Mucosa of rectum (tissue), 2 donors: Measurements from ENCODE around the gene IL1A.

Experiments used
- H3K27ac ChIP-seq, 2 donors: one replicate each; pipeline ENCODE4 v1.7.0; 2013; ENCODE audit warnings: inconsistent platforms in 2 of 2, low read depth in 2 of 2, low read length in 2 of 2
- H3K27me3 ChIP-seq, 2 donors: one replicate each; pipeline ENCODE4 v1.7.0; 2013; ENCODE audit warnings: low read length in 2 of 2; ENCODE audit not compliant: control insufficient read depth in 2 of 2, insufficient read depth in 2 of 2
- H3K36me3 ChIP-seq, 2 donors: one replicate each; pipeline ENCODE4 v1.7.0; 2013; ENCODE audit warnings: low read length in 2 of 2; ENCODE audit not compliant: control insufficient read depth in 2 of 2, insufficient read depth in 2 of 2
- H3K4me1 ChIP-seq, 2 donors: one replicate each; pipeline ENCODE4 v1.7.0; 2013; ENCODE audit warnings: low read length in 2 of 2, mild to moderate bottlenecking in 1 of 2; ENCODE audit not compliant: control insufficient read depth in 2 of 2, insufficient read depth in 2 of 2
- H3K4me3 ChIP-seq, 2 donors: one replicate each; pipeline ENCODE4 v1.7.0; 2013; ENCODE audit warnings: low read length in 2 of 2
- H3K9ac ChIP-seq, 2 donors: one replicate each; pipeline ENCODE4 v1.7.0; 2013; ENCODE audit warnings: low read length in 2 of 2, low read depth in 1 of 2, mild to moderate bottlenecking in 1 of 2
- H3K9me3 ChIP-seq, 2 donors: one replicate each; pipeline ENCODE4 v1.7.0; 2013; ENCODE audit warnings: low read length in 2 of 2; ENCODE audit not compliant: control insufficient read depth in 2 of 2
- donor health status: healthy.
- donor health status: Normal muscosa, but diverticular disease.

IL1A gene

DNA sequence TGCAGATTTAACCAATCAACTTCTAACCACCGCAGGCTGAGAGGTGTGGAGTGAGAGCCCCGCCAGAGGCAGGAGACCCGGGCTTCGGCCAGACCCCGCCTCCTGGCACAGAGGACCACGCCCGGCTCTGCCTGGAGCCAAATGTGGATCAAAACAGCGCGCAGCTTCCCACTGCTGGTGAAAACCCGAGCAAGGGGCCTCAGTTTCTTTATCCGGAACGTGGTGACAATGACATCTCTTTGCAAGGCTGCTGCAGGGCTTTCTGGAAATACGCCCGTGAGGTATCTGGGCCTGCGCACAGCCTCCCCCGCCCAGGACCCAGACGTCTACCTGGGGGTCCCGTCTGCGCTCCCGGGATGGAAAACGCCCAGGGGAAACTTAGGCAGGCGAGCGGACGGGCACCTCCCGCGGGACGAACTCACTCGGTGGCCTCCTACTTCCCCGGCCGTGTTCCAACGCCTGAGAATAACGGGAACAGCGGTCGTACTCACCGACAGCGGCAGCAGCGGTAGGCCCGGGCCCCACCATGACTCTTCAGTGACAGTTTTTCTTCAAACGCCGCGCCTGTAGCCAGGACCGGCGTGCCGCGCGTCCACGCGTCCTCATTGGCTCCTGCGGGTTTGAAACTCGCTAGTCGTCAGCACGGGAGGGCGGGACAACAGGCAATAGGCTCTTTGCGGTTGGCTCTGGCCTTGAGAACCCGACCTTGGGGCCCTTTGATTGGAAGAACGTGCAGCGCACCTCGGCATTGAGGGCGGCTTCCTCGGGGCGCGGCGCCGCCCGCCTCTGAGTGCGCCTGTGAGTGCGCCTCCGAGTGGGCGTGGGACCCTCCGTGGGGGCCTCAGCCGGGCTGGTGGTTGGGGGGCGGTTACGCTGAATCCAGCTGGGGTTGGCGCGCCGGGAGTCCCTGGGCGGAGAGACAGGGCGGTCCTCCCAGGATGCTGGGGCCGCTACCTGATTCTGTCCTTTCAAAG lies 19.9 kb downstream of the IL1A start, which contains the start of gene CKAP2L:
CKAP2L (minus strand) TSS at position 539 of the 974 bp plus-strand sequence; CDS start at position 528, 11 bp downstream.
- H3K4me1 ChIP-seq = peaks cover 6 to 8% of the 10 kb centered on the region in 2 donors
- H3K36me3 ChIP-seq = no peaks in the 10 kb centered on the region
- H3K9me3 ChIP-seq = no peaks in the 10 kb centered on the region
- peak within 1 kb of the TSS; percentile 66 to 69 for H3K9ac ChIP-seq
- H3K27ac ChIP-seq = peak within 1 kb of the TSS; percentile 39 to 46
- H3K4me3 ChIP-seq = peak within 1 kb of the TSS; percentile 84 to 87
- H3K27me3 ChIP-seq = no peaks in the 10 kb centered on the region

DNA sequence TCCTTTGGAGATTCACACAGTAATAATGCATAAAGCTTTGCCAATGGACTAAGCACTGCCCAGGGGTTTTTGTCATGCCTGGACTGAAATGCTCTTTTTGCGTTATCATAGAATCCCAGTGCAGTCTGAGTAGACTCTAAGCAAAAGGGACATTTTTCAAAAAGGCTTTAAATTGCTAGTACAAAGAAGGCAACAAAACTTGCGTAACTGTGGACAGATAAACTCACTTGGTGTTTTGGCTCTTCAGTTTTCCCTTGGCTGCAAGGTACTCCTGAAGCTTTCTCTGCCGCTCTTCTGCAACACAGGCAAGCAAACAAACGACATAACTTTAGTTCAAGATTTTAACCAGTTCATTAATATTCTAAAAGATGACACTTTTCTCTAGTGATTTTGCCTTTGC lies 22.0 kb downstream of the IL1A start:
- H3K27me3 ChIP-seq = no peaks in the 10 kb centered on the region
- H3K27ac ChIP-seq = no peak overlapping the region
- no peak overlapping the region for H3K4me3 ChIP-seq
- no peaks in the 10 kb centered on the region for H3K9me3 ChIP-seq
- peaks cover 5 to 6% of the 10 kb centered on the region in 2 donors for H3K4me1 ChIP-seq
- H3K9ac ChIP-seq = no peak overlapping the region
- H3K36me3 ChIP-seq = no peaks in the 10 kb centered on the region

DNA sequence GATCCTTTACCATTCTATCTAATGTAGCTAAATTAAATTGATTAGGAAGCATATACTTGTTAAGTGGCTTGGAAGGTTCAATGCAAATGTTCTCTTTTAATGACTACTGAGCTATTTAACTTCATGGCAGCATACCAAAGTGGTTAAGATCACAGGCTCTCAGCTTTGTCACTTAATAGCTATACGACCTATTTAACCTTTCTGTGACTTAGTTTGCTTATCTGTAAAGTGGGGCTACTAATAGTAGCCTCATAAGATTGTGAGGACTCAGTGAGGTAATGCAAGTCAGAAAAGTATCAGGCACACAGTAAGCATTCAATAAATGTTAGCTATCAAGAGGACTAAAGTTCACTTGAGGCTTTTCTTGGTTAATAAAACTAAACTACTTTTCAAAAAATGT lies 24.1 kb downstream of the IL1A start:
- H3K4me3 ChIP-seq = no peak overlapping the region
- no peaks in the 10 kb centered on the region for H3K27me3 ChIP-seq

DNA sequence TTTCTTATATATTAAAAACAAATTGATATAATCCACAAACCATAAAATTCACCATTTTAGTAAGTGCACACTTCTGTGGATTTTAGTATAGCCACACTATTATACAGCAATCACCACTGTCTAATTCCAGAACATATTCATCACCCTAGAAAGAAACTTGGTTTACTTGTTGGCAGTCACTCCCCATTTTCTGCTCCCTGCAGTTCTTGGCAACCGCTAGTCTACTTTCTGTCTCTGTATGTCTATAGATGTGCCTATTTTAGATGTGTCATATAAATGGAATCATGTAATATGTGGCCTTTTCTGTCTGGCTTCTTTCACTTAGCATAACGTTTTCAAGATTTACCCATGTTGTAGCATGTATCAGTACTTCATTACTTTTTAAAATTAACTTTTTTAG lies 25.6 kb downstream of the IL1A start:
- Histone ChIP-seq H3K9me3 (no peaks in the 10 kb centered on the region), H3K9ac (no peak overlapping the region), H3K4me1 (peaks cover 0 to 2% of the 10 kb centered on the region in 2 donors), H3K27me3 (no peaks in the 10 kb centered on the region), H3K27ac (no peak overlapping the region), H3K36me3 (peaks cover 0 to 2% of the 10 kb centered on the region in 2 donors), H3K4me3 (no peak overlapping the region)

More for the DNA sequence above, 24.1 kb downstream of the IL1A start:
- Histone ChIP-seq H3K9ac (no peak overlapping the region), H3K27ac (no peak overlapping the region), H3K4me1 (peaks cover 5 to 6% of the 10 kb centered on the region in 2 donors), H3K36me3 (peaks cover 0 to 2% of the 10 kb centered on the region in 2 donors), H3K9me3 (no peaks in the 10 kb centered on the region)

DNA sequence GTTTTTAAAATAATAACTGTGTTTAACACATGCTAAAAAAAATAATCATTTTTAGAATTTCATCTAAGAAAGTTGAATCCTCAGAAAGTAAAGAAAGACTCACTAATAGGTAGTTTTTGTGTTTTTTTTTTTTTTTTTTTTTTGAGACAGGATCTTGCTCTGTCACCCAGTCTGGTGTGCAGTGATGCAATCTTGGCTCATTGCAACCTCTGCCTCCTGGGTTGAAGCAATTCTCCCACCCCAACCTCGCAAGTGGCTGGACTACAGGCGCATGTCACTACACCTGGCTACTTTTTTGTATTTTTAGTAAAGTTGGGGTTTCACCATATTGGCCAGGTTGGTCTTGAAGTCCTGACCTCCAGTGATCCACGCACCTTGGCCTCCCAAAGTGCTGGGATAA lies 27.0 kb downstream of the IL1A start:
- Histone ChIP-seq H3K27ac (no peak overlapping the region), H3K27me3 (no peaks in the 10 kb centered on the region), H3K9ac (no peak overlapping the region), H3K4me3 (no peak overlapping the region), H3K36me3 (peaks cover 0 to 2% of the 10 kb centered on the region in 2 donors), H3K4me1 (no peaks in the 10 kb centered on the region), H3K9me3 (no peaks in the 10 kb centered on the region)

DNA sequence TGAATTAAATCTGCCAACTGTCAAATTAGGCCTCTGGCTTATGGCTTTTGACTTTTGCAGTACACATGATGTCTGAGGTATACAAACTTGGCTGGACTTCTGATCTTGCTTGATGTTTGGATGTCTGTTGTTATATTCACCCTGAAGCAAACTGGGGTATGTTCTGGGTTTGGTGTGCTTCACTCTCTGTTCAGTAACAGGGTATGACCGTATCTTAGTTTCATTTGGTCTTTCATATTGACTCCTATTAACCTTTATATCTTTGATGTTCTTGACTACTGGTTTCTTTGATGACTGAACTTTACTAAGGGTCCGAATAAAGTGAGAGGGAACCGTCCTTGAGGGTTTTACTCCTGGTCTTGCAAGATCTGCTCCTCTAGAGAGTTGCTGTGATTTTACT lies 28.1 kb downstream of the IL1A start:
- no peaks in the 10 kb centered on the region for H3K9me3 ChIP-seq
- peaks cover 0 to 4% of the 10 kb centered on the region in 2 donors for H3K4me1 ChIP-seq
- peaks cover 0 to 2% of the 10 kb centered on the region in 2 donors for H3K36me3 ChIP-seq
- no peak overlapping the region for H3K4me3 ChIP-seq
- no peak overlapping the region for H3K9ac ChIP-seq
- no peaks in the 10 kb centered on the region for H3K27me3 ChIP-seq
- no peak overlapping the region for H3K27ac ChIP-seq

DNA sequence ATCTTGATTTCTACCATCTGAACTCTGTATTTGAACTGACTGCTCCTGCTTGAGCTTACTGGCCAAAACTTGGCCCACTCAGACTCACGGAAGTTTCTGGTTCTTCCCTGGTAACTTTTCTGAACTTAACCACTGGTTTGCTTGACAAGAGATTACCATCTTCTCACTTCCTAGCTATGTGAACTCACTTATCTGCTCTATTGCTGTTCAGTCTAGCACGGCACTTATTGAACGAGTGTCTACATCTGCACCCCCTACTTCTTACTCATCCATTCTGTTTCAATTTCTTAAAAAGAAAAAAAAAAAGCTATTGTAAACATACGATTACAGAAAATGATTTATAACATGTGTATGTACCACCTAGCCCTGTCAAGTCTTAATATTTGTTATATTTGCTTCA lies 28.8 kb downstream of the IL1A start:
- Histone ChIP-seq H3K9ac (no peak overlapping the region), H3K27ac (no peak overlapping the region), H3K4me1 (peaks cover 0 to 6% of the 10 kb centered on the region in 2 donors), H3K9me3 (no peaks in the 10 kb centered on the region), H3K27me3 (no peaks in the 10 kb centered on the region), H3K36me3 (peaks cover 0 to 2% of the 10 kb centered on the region in 2 donors), H3K4me3 (no peak overlapping the region)

DNA sequence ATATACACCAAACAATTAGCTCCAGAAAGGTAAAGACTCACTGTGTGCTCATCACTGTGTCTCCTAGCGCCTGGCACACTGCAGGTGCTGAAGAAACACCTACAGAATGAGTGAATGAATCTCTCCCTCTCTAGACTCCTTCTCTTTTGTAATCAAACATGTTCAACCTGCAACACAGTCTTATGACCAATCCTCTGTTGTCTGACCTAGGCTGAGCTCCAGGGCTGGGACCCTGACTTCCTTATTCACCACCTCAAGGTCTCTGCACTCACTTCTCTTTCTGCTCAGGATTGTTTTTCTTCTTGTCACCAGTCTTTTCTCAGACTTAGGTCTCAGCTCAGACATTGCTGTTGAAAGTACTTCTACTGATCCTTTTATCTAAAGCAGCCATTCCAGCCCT lies 29.7 kb downstream of the IL1A start:
- no peak overlapping the region for H3K27ac ChIP-seq
- H3K36me3 ChIP-seq = peaks cover 0 to 2% of the 10 kb centered on the region in 2 donors
- no peak overlapping the region for H3K9ac ChIP-seq
- H3K4me3 ChIP-seq = no peak overlapping the region
- no peaks in the 10 kb centered on the region for H3K27me3 ChIP-seq
- H3K4me1 ChIP-seq = peaks cover 0 to 8% of the 10 kb centered on the region in 2 donors
- H3K9me3 ChIP-seq = no peaks in the 10 kb centered on the region

DNA sequence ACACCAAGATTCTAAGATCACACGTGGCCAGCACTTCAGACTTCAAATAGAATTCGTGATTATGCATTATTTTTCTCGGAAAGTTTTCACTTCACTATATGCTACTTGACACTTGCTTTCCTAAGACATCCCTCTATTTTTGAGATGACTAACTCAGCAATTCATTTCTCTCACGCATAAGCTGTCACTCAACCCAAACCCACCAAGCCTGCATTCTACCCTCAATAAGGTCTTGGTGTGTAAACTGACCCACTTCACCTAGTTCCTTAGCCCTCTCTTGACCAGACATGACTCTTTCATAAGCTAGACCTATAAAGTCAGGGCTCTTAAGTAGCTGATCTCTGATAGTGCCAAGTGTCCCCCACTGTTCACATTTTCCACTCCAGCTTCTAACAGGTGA lies 31.6 kb downstream of the IL1A start:
- H3K36me3 ChIP-seq = peaks cover 0 to 2% of the 10 kb centered on the region in 2 donors
- no peak overlapping the region for H3K4me3 ChIP-seq
- peaks cover 0 to 8% of the 10 kb centered on the region in 2 donors for H3K4me1 ChIP-seq
- no peaks in the 10 kb centered on the region for H3K9me3 ChIP-seq
- no peak overlapping the region for H3K27ac ChIP-seq
- H3K27me3 ChIP-seq = no peaks in the 10 kb centered on the region
- H3K9ac ChIP-seq = no peak overlapping the region

DNA sequence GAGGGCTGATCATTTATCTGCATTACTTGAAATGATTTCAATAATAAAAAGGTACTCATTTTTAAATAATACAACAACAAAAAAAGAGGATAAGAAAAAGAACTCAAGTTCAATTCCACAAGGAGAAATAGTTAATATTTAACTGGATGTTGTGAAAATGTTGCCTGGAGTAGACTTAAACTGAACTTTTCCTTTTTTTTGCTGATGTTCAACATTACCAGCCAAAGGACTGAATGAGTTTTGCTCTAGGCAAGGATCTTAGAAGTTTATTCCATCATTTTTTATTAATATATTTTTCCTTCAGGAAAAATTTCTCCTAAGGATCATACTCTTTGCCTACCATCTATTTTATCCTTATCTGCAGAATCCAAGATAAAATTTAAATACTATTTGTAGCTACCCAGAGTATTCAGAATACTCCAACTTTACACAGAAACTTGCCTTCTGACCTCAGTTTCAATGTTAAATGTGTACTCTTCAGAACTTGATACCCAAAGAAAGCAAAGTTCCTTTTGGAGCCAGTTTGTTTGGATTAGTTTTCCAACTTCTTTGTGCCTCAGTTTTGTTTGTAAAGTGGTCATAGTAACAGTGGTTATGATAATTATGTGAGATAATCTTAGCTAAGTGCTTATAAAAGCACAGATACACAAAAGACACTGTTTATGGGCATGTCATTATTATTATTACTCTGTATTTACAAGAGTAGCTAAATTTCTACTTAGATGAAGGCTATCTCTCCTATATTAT lies 32.7 kb downstream of the IL1A start:
- Histone ChIP-seq H3K27ac (no peak overlapping the region), H3K4me1 (peaks cover 0 to 8% of the 10 kb centered on the region in 2 donors), H3K27me3 (no peaks in the 10 kb centered on the region), H3K36me3 (peaks cover 0 to 2% of the 10 kb centered on the region in 2 donors), H3K4me3 (no peak overlapping the region), H3K9me3 (no peaks in the 10 kb centered on the region), H3K9ac (no peak overlapping the region)
